Activated CD4-positive, alpha-beta T cell treated with anti-CD3 and anti-CD28 coated beads, Interleukin-2, amount 50 U/mL, for 4 hours (primary cell): Measurements from ENCODE around the gene PRR5L.
A peak's percentile ranks its signal among the peaks of the same experiment; 100 is the strongest.

ENCODE experiments used
- DNase-seq, 2 experiments: peaks; one replicate each; pipeline ENCODE4 v3.0.0-alpha.2; 2020

Gene PRR5L, protein sequence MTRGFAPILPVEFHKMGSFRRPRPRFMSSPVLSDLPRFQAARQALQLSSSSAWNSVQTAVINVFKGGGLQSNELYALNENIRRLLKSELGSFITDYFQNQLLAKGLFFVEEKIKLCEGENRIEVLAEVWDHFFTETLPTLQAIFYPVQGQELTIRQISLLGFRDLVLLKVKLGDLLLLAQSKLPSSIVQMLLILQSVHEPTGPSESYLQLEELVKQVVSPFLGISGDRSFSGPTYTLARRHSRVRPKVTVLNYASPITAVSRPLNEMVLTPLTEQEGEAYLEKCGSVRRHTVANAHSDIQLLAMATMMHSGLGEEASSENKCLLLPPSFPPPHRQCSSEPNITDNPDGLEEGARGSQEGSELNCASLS

DNA sequence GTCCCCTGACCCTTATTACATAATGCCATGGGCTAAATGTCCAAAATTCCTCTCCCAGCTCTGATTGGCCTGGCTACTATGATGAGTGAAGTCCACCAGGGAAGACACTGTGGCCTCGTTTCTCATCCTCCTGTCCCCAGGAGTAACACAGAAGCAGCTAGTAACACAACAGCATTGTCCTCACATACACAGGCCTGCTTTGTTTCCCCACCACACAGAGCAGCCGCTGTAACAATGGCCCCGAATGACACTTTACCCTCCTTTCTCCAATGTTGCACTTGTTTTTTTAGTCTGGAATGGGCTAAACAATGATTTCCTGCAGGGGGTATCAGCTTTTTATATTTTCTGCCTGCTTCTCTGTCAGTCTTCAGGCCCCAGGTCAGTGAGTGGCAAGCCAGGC, at the start of gene PRR5L:
Gene PRR5L, plus strand, starts transcription at position 363 of the 400 bp plus-strand sequence. CDS start 104,834 bp downstream, outside the sequence.
- no peak for DNase-seq

DNA sequence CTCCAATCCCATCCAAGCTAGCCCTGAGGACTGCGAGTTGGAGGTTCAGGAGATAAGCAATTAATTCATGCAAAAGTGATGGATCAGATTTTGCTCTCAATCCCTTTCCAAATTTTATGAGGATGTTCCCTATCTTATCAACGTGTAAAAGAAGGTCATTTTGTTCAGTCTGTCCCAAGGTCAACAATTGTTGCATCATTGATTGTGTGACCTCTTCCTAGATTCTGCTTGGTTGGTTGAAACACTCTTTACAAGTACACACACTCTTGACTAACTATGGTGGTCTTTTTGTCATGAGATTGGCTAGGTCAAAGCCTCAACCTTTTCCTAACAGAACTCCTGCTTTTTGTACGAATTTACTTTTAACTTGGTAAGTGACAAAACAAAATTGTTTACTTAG, 48.6 kb upstream of the PRR5L start:
- DNase-seq = no peak

- no peak for DNase-seq
Measured at GRCh38 chr11:36248436-36248835, 47.7 kb upstream of the PRR5L start.

DNA sequence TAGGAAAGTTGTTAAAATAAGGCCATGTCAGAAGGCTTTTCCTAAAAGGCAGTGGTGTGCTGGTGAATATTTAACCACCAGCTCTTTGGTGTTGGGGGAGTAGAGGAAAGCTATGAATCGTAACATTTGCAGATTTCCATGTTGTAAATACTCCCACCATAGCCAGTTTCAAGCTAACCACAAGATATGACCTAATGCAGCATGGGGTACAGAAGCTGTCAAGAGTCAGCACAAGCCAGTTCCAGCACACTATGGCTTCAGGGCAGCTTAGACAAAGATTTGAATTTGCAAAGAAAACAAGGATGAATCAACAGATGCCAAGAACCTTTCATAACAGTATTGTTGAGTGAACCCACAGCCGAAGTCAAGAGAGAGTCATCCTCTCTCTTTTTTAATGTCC, 46.8 kb upstream of the PRR5L start:
- no peak for DNase-seq

DNA sequence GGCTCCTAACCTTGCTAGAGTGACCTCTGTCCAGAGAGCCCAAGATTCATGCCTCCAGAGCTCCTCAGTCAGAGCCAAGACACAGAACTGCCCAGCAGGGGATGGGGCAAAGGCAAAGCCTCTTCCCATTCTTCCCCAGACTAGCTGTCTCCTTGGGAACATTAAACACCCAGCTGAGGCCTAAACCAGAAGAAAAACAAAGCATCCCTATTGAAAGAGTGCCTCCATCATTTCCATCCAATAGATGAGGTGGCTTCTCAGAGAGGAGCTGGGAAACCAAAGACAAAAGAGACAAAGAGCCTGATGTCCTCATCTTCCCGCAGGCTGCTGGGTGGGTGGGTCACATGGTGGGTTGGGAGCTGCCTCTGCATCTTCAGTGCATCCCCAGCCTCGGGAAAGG, 44.3 kb upstream of the PRR5L start:
- DNase-seq = no peak

GRCh38 chr11:36253238-36253637, 42.9 kb upstream of the PRR5L start:
- DNase-seq = no peak

DNA sequence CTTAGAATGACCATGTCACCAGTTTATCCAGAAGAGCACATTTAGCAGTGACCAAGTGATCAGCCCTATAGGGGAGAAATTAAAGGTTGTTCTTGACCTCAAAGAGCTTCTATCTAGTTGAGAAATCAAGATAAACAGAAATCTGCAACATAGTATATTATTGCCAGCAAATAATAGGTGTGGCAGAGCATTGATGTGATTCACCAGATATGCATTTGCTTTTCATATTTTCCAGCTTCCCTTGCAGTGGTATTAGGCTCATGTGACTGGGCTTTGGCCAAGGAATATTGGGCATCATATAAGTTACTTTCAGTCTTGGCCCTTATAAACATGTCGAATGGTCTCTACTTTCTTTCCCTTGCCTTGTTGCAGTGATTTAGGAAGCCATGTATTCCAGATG, 41.4 kb upstream of the PRR5L start:
- DNase-seq = no peak

DNA sequence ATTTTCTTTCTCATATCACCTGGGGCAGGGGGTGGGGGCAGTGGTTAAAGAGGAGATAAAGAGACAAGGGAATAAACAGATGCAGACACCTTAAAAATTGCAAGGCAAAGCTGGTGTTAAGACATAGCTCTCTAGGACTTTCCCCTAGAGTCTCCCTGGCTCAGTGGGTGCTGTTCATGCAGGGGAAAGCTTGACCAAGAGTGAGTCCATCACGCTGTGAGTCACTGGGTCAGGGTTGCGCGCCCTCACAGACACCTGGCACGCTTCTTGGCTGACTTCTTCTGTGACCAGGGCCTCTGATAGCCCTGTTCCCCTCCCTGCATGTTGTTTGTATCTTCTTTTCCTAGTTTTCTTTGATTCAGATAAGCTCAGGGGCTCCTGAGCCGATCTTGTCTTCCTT, 38.7 kb upstream of the PRR5L start:
- no peak for DNase-seq

- DNase-seq = no peak
Measured at GRCh38 chr11:36258730-36259360, 37.2 kb upstream of the PRR5L start.

DNA sequence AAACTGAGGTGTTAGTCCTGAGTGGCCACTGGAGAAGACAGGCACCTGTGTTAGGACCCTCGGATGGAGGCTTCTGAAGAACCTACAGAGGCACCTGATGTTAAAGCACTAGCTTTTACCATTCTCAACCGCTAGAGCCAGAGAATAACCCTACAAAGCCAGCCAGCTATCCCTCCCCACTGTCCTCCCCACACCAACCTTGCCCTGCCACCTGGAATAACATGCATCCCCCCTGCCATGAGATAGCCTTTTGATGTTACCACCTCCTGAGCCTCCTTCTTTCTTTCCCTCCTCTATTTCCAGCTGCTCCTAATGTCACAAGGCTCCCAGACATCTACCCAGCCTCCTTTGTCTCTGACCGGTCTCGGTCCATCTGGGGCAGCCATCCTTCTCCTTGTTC, 35.0 kb upstream of the PRR5L start:
- no peak for DNase-seq

GRCh38 chr11:36264011-36264972, 31.8 kb upstream of the PRR5L start:
- no peak for DNase-seq

DNA sequence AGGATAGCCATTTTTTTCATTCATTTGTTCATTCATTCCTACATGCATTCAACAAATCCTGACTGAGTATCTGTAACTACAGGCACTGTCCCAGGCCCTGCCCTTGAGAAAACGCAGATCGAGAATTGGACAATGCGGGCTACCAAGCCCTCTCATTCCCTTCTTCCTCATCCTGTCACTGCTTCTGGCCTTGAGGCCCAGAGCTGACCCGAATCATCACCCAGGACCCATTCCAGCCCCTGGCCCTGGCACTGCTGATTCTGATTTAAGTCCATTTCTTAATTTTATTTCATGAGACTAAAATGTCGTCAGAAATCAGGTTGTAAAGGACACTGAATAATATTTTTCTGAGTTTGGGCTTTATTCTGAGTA, 31.1 kb upstream of the PRR5L start:
- no peak for DNase-seq

DNA sequence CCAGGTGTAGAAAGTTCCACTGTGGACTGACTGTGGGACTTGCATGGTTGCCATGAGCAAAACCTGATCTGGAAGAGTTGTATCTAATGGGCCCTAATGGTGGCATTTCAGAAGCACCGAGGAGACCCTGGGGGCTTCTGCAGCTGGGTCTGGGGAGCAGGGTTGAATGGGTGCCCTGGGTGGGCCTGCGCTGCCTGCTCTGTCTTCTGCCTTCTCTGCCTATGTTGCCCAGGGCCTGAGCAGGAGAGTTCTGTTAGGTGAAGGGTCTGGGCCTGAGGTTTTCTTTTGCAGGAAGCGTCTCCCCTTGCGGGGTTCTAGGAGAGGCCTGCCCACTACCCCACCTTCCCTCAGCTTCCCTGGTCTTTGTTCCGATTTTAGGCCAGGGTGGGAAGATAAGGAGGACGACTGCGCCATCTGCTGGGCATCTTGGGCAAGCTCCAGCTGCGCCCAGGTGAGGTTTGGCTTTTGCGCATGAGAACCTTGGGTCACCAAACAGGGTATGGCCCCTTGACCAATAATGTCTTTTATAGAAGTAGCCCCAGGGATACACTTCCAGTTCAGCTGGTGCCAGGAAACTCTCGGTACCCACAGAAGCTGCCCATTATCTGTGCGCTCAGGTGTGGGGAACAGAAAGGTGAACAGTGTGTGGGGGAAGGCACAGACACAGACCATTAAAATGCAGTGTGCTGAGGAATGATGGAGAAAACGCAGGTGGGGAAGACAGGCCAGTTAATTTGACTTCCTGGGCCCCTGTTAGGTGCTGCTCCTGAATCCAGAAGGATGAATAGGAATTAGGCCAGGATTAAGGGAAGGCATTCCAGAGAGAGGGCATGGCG, 30.1 kb upstream of the PRR5L start:
- peak; percentile 42 to 46 for DNase-seq

DNA sequence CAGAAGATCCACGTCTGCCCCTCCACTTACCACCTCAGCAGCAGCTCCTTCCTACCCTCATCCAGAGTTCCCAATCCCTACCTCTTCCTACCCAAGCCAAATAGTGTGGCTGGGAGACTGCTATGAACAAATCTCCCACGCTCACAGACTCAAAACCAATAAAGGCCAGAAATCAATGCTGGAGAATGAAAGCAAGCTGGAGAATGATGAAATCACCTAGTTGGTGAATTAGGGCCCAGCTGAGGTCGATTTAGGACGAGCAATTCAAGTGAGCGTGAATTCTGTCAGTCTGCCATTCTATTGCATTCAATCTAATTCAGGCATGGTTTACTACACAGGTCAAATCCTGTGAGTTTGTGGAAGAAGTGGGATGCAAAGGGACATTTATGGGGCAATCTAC, 29.3 kb upstream of the PRR5L start:
- no peak for DNase-seq

GRCh38 chr11:36268337-36268985, 27.6 kb upstream of the PRR5L start:
- DNase-seq = no peak

DNA sequence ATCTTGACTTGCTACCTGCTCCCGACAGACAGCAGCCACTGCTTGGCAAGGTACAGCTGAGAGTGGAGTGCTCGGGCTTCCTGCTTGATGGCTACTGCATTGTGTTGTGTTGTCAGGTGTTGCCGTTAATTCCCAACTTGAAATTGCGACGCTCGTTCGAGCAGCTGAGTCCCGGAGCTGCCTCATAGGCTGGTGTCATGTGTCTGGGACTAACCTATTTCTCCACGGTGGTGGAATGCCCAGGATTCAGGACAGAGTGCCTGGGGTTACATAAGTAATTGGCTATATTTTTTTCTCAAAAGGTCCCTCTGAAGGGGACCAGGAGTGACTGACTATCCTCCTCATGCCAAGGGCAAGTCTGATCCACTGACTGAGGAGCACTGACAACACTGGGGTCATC, 25.4 kb upstream of the PRR5L start:
- DNase-seq = no peak

GRCh38 chr11:36271794-36272407, 24.2 kb upstream of the PRR5L start:
- DNase-seq = no peak

GRCh38 chr11:36273110-36273509, 23.0 kb upstream of the PRR5L start:
- no peak for DNase-seq

DNA sequence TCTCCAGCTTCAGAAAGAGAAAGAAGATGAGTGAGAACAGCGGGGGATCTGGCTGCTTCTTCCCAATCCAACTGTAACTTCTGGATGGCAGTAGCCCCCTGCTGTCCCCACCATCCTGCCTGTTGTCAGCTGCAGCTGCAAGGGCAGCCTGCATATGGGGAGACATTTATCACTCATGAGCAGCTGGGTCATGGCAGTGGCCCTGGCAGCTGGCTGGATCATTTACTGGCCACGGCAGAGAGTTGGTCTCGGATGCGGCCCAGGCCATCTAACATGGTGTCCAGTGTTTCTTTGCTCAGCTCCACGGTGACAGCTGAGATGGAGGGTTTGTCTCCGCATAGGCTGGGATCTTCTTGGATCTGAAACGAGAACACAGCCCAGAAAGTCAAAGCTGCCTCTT, 21.7 kb upstream of the PRR5L start:
- DNase-seq = no peak

GRCh38 chr11:36278531-36279282, 17.4 kb upstream of the PRR5L start:
- no peak for DNase-seq

DNA sequence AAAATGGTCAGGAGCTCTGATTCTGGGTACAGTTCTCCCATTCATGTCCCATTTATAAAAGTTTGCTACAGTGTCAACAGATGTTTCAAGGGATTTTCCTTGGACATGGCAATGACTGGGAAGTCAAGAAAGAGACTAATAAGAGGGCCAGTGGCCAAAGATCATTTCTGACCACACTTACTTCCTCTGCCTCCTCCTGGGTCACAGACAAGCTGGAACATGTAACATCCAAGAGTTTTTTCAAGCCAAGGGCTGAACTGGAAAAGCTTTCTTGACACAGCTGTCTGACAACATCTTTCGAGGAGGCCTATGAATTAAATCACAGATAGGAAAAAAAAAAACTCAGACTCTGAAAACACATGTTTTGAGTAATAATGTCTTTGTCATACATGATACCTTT, 15.6 kb upstream of the PRR5L start:
- DNase-seq = no peak
